Mucosa of descending colon (tissue), 3 donors: ENCODE data around the gene CDH6. TPM values are rescaled to one million over a fixed set of nuclear protein-coding genes. Genes with fewer than 3 reads are reported as not detected.

Source experiments
- ATAC-seq: fragments of 200-7000 bp; cut with Tn5 transposase; one replicate; pipeline ENCODE4 v1.9.1; 2020; ENCODE audit warnings: mild to moderate bottlenecking, moderate library complexity
- DNase-seq, 3 donors: peaks; one replicate each; pipeline ENCODE4 v3.0.0-alpha.2; 2020
- H3K36me3 ChIP-seq: fragments of 200-600 bp; one replicate; pipeline ENCODE4 v1.8.0; 2021; ENCODE audit warnings: low read depth, mild to moderate bottlenecking
- H3K4me1 ChIP-seq: fragments of 200-600 bp; one replicate; pipeline ENCODE4 v1.8.0; 2021; ENCODE audit warnings: low read depth, mild to moderate bottlenecking
- H3K4me3 ChIP-seq: fragments of 200-600 bp; one replicate; pipeline ENCODE4 v1.8.0; 2021; ENCODE audit warnings: mild to moderate bottlenecking
- H3K9me3 ChIP-seq: fragments of 200-600 bp; one replicate; pipeline ENCODE4 v1.8.0; 2021; ENCODE audit warnings: mild to moderate bottlenecking
- CTCF ChIP-seq: fragments of 200-600 bp; IDR thresholded peaks from one replicate; pipeline ENCODE4 v1.8.0; 2022; ENCODE audit warnings: antibody characterized with exemption, mild to moderate bottlenecking
- intact Hi-C, 2 donors: fragments of 100-400 bp; cut with DNase I in 1 of 2; cut with micrococcal nuclease in 1 of 2; formaldehyde crosslinking; loops; one replicate each; pipeline versions ENCODE4 v1.11.0 to v1.11.1; 2022; cut with DNase I, micrococcal nuclease
- total RNA-seq, 3 donors: library from RNA; stranded (reverse); fragmentation: NEBNext Ultra II Directional in 2 of 3; extraction: Animal tissue kit (Norgen Biotek cat#: 25700) in 2 of 3; gene quantifications; one replicate each; pipeline versions ENCODE4 v1.2.1 to v1.2.4, GENCODE V29; 2021 to 2023
- donor health status: DM: no; HTN: no; CAD: no; lungs with moderate emphysema.
- donor health status: DM: no; HTN: no; CAD: no.
- donor health status: DM: no; HTN: yes; CAD: no.

CDH6 gene
- total RNA-seq, 3 donors from 2014 or later = 0.81 to 3.2 (median 1.2) TPM

- no peak for ATAC-seq
- H3K4me1 ChIP-seq = no peaks in the 10 kb centered on the region
- no peaks in the 10 kb centered on the region for H3K9me3 ChIP-seq
- intact Hi-C loops = no loop called here
- H3K4me3 ChIP-seq = no peak overlapping the region
- H3K36me3 ChIP-seq = no peaks in the 10 kb centered on the region
- no peak for TF ChIP-seq CTCF
- DNase-seq = no peak
These were observed 11.5 kb downstream of the CDH6 start for GRCh38 chr5:31204958-31205357.

GRCh38 chr5:31208043-31208442, 14.6 kb downstream of the CDH6 start:
- Histone ChIP-seq H3K4me3 (no peak overlapping the region), H3K4me1 (no peaks in the 10 kb centered on the region), H3K36me3 (no peaks in the 10 kb centered on the region), H3K9me3 (no peaks in the 10 kb centered on the region)
- TF ChIP-seq CTCF = no peak
- DNase-seq (no peak), ATAC-seq (no peak)
- intact Hi-C loops = no loop called here

- H3K9me3 ChIP-seq = no peaks in the 10 kb centered on the region
- H3K4me3 ChIP-seq = no peak overlapping the region
- H3K36me3 ChIP-seq = no peaks in the 10 kb centered on the region
- ATAC-seq = no peak
- H3K4me1 ChIP-seq = no peaks in the 10 kb centered on the region
- intact Hi-C loops = no loop called here
- no peak for TF ChIP-seq CTCF
- no peak for DNase-seq
These were observed 15.8 kb downstream of the CDH6 start for GRCh38 chr5:31209334-31209733.

- intact Hi-C loops = no loop called here
- H3K36me3 ChIP-seq = no peaks in the 10 kb centered on the region
- DNase-seq = no peak
- H3K9me3 ChIP-seq = no peaks in the 10 kb centered on the region
- no peak for ATAC-seq
- no peak for TF ChIP-seq CTCF
- H3K4me1 ChIP-seq = no peaks in the 10 kb centered on the region
- no peak overlapping the region for H3K4me3 ChIP-seq
These were observed 17.6 kb downstream of the CDH6 start for GRCh38 chr5:31211098-31211497.

GRCh38 chr5:31213257-31213656, 19.8 kb downstream of the CDH6 start:
- intact Hi-C loops = no loop called here
- no peak overlapping the region for H3K4me3 ChIP-seq
- ATAC-seq = no peak

More at GRCh38 chr5:31213257-31213656, 19.8 kb downstream of the CDH6 start:
- TF ChIP-seq CTCF = no peak
- H3K36me3 ChIP-seq = no peaks in the 10 kb centered on the region
- H3K9me3 ChIP-seq = no peaks in the 10 kb centered on the region
- DNase-seq = no peak
- no peaks in the 10 kb centered on the region for H3K4me1 ChIP-seq
